Activated CD4-positive, alpha-beta T cell treated with anti-CD3 and anti-CD28 coated beads, Interleukin-2, amount 10 ng/mL, durations not matched to agents 7 days and 5 days (primary cell): ENCODE data around the gene COA8. TPM values are rescaled to one million over a fixed set of nuclear protein-coding genes. Genes with fewer than 3 reads are reported as not detected.
"Not testable (repeated sequence)": the region's sequence is repeated elsewhere in the genome, so short reads cannot be mapped to it uniquely, and the experiment has no call there.

Experiments
- CTCF ChIA-PET: fragments of 350-600 bp; sonication (Branson Sonifier 250); formaldehyde crosslinking; loops from one replicate; lab custom pipeline; 2021; ENCODE audit warnings: antibody characterized with exemption; lab: Charles Lee
- POLR2A ChIA-PET: fragments of 350-600 bp; sonication (Branson Sonifier 250); formaldehyde crosslinking; loops from one replicate; lab custom pipeline; 2021; ENCODE audit warnings: antibody characterized with exemption; lab: Charles Lee
- DNase-seq: peaks from one replicate; pipeline ENCODE4 v3.0.0-alpha.2; 2020
- H3K27ac Mint-ChIP-seq: one replicate; pipeline ENCODE4 v1.8.0; 2021; ENCODE audit warnings: mild to moderate bottlenecking, moderate library complexity, mixed read lengths
- H3K27me3 Mint-ChIP-seq: one replicate; pipeline ENCODE4 v1.8.0; 2021; ENCODE audit warnings: mixed read lengths
- H3K36me3 Mint-ChIP-seq: one replicate; pipeline ENCODE4 v1.8.0; 2021; ENCODE audit warnings: low read depth, mixed read lengths
- H3K4me1 Mint-ChIP-seq: one replicate; pipeline ENCODE4 v1.8.0; 2021; ENCODE audit warnings: mixed read lengths
- H3K4me3 Mint-ChIP-seq: one replicate; pipeline ENCODE4 v1.8.0; 2021; ENCODE audit warnings: mild to moderate bottlenecking, moderate library complexity, mixed read lengths
- H3K9me3 Mint-ChIP-seq: one replicate; pipeline ENCODE4 v1.8.0; 2021; ENCODE audit warnings: mixed read lengths
- total RNA-seq, 2 experiments: library from RNA; stranded (reverse); gene quantifications; one replicate each; pipeline ENCODE4 v1.2.3, GENCODE V29; 2021

Gene COA8
- total RNA-seq, 2 experiments from 2014 or later: 24.7 to 24.9 TPM

DNA sequence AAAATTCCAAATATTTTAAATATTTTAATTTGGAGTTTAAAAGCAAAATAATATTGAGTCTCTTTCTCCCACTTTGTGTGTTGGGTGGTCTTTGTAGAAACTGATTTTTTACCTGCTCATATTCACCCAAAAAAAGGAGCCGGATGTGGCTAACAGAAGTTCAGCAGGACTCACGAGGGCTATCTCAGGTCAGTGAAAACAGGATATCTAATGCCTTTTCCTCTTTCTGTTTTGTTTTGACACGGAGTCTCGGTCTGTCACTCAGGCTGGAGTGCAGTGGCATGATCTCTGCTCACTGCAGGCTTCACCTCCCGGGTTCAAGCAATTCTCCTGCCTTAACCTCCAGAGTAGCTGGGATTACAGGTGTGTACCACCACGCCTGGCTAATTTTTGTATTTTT lies 30.8 kb downstream of the COA8 start:
- Mint-ChIP-seq H3K36me3 (peaks cover 8% of the 10 kb centered on the region), H3K27ac (peak overlapping the region; percentile 77), H3K9me3 (no peaks in the 10 kb centered on the region), H3K4me3 (no peak overlapping the region), H3K27me3 (no peaks in the 10 kb centered on the region), H3K4me1 (peaks cover 9% of the 10 kb centered on the region)
- peak; percentile 10 for DNase-seq
- ChIA-PET POLR2A (no interaction called here), CTCF (interaction anchor here (0.6 kb wide), 1 partner anchor 247 kb away, joined by 4 read pairs; no protein-coding TSS in a partner anchor)

- Mint-ChIP-seq H3K4me1 (peaks cover 9% of the 10 kb centered on the region), H3K4me3 (no peak overlapping the region), H3K27ac (no peak overlapping the region), H3K9me3 (no peaks in the 10 kb centered on the region), H3K27me3 (no peaks in the 10 kb centered on the region), H3K36me3 (peaks cover 6% of the 10 kb centered on the region)
- ChIA-PET CTCF (no interaction called here), POLR2A (no interaction called here)
- DNase-seq: no peak
Measured at GRCh38 chr14:103594265-103594664, 31.5 kb downstream of the COA8 start.

DNA sequence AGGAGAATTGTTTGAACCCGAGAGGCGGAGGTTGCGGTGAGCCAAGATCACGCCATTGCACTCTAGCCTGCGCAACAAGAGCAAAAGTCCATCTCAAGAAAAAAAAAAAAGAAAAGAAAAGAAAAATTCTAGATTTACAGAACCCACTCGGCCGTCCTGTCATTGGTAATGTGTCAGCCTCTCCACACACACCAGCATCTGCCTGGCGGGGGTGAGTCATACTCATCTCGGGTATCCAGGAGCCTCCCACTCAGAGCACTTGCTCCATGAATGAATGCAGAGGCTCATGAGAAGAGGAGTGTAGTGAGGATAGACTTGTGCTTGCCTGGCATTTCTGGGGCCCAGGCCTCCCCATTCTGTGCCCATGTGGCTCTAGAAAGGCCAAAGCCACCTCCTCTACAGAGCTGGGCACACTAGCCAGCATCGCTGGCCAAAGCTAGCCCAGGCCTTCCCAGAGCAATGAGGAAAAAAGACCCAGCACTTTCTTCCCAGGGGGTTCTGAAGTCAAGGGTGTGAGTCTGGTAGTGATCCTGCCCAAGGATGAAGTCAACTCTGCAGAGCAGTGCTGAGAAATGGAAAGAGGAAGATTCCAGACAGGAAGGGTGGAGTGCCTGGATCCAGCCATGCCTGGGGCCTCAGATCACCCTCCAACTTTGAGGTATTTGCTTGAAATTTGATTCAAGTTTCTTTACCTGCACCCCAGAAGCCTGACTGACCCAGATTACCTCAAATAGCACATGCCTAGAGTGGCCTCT lies 35.0 kb downstream of the COA8 start:
- CTCF ChIA-PET: no interaction called here
- Mint-ChIP-seq H3K4me3 (no peak overlapping the region), H3K27ac (no peak overlapping the region), H3K9me3 (no peaks in the 10 kb centered on the region), H3K27me3 (no peaks in the 10 kb centered on the region), H3K36me3 (no peaks in the 10 kb centered on the region), H3K4me1 (peaks cover 9% of the 10 kb centered on the region)
- POLR2A ChIA-PET: no interaction called here
- no peak for DNase-seq

DNA sequence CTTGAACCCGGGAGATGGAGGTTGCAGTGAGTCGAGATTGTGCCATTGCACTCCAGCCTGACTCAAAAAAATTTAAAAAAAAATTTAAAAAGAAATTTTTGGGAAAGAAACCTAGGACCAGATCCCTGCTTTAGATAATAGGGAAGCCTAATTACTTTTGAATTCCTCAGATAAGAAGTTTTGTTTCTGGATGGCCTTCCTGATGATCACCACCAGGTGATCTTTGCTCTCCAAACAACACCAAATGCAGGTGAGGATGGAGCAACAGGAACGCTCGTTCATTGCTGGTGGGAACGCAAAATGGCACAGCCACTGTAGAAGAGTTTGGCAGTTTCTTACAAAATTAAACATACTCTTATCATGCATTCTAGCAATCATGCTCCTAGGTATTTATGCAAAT lies 37.7 kb downstream of the COA8 start:
- Mint-ChIP-seq H3K4me1 (peaks cover 6% of the 10 kb centered on the region), H3K27me3 (no peaks in the 10 kb centered on the region), H3K4me3 (no peak overlapping the region), H3K36me3 (no peaks in the 10 kb centered on the region), H3K9me3 (no peaks in the 10 kb centered on the region), H3K27ac (no peak overlapping the region)
- ChIA-PET CTCF (no interaction called here), POLR2A (no interaction called here)
- no peak for DNase-seq

GRCh38 chr14:103604620-103605019 lies 41.9 kb downstream of the COA8 start:
- Mint-ChIP-seq H3K27me3 (peaks cover 27% of the 10 kb centered on the region), H3K4me1 (peaks cover 25% of the 10 kb centered on the region), H3K36me3 (no peaks in the 10 kb centered on the region), H3K27ac (peak overlapping the region; percentile 7), H3K4me3 (no peak overlapping the region), H3K9me3 (no peaks in the 10 kb centered on the region)
- no peak for DNase-seq
- ChIA-PET CTCF (no interaction called here), POLR2A (no interaction called here)

DNA sequence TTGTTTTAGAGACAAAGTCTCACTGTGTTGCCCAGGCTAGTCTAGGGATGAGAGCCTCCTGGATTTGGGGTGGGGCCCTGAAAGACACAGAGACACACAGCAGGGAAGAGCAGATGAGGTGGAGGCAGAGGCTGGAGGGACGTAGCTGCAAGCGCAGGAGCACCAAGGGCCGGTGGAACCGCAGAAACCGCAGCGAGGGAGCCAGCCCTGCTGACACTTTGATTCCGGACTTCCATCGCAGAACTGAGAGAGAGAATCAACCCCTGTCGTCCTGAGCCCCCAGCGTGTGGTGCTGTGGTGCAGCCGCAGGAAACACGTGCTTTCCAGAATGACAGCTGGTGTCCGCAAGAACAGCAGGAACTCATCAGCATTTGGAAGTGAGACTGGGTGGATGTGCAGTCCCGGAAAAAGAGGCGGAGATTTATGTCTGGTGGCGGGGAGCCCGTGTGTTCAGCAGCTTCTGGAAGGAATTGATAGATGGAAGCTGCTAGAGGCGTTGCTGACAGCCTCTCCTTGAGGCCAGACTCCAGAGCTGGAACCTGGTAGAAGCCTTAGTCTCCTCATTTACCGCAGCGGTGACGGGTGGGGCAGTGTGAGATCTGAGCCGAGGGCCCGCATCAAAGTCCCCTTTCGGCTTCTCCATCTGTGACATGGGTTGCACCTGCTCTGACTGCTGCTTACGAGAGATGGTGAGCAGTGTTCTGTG lies 44.4 kb downstream of the COA8 start:
- ChIA-PET POLR2A (no interaction called here), CTCF (interaction anchor here (0.6 to 1.3 kb wide), 3 partner anchors 13 to 27 kb away, joined by 3 to 4 read pairs (median 3); no protein-coding TSS in a partner anchor)
- peaks cover 31% of the 10 kb centered on the region for H3K27me3 Mint-ChIP-seq
- peaks cover 10% of the 10 kb centered on the region for H3K9me3 Mint-ChIP-seq
- peak overlapping the region; percentile 36 for H3K27ac Mint-ChIP-seq
- peak; percentile 76 for DNase-seq
- H3K4me1 Mint-ChIP-seq: peaks cover 25% of the 10 kb centered on the region
- peaks cover 7% of the 10 kb centered on the region for H3K36me3 Mint-ChIP-seq
- peak overlapping the region; percentile 58 for H3K4me3 Mint-ChIP-seq

DNA sequence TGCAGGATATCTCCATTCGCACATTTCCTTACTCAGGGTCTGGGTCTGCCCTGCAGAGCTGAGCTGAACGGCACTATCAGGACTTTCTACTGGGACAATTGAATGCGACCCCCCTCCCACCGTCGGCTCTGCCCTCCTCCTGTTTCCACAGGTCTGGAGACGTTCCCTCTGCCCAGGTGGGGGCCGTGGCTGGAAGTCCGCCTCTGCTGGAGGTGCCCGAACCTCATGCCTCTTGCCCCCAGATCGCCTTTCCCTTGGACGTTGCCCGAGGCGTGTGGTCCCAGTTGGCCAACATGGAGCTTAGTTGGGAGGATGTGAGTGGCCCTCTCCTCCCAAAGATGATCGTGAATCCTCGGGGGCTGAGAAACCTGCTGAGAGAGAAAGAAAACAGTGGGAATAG lies 45.1 kb downstream of the COA8 start:
- H3K9me3 Mint-ChIP-seq: peaks cover 10% of the 10 kb centered on the region
- DNase-seq: no peak
- H3K4me3 Mint-ChIP-seq: peak overlapping the region; percentile 58
- peaks cover 31% of the 10 kb centered on the region for H3K27me3 Mint-ChIP-seq
- ChIA-PET CTCF (interaction anchor here (0.7 to 1.3 kb wide), 3 partner anchors 13 to 32 kb away, joined by 3 to 4 read pairs (median 3); no protein-coding TSS in a partner anchor), POLR2A (no interaction called here)
- H3K27ac Mint-ChIP-seq: no peak overlapping the region
- H3K36me3 Mint-ChIP-seq: peaks cover 7% of the 10 kb centered on the region
- H3K4me1 Mint-ChIP-seq: peaks cover 25% of the 10 kb centered on the region

DNA sequence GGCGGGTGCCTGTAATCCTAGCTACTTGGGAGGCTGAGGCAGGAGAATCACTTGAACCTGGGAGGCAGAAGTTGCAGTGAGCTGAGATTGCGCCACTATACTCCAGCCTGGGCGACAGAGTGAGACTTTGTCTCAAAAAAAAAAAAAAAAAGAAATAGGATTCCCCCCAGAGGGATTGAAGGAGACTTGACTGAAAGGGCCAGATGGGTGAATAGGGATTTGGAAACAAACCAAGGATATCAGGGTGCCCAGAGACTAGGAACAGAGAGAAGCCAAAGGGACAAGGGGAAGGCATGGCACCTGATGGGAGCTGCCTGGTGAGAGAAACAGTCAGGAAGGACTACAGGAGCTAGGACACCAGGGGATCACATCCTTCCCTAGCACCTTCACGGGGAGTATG lies 46.3 kb downstream of the COA8 start:
- H3K36me3 Mint-ChIP-seq, H3K27ac Mint-ChIP-seq, H3K4me3 Mint-ChIP-seq, CTCF ChIA-PET, DNase-seq, POLR2A ChIA-PET, H3K9me3 Mint-ChIP-seq: not testable (repeated sequence)
- Mint-ChIP-seq H3K4me1 (peaks cover 25% of the 10 kb centered on the region), H3K27me3 (peaks cover 31% of the 10 kb centered on the region)

- Mint-ChIP-seq H3K9me3 (peaks cover 10% of the 10 kb centered on the region), H3K27me3 (peaks cover 29% of the 10 kb centered on the region), H3K27ac (no peak overlapping the region), H3K4me3 (no peak overlapping the region), H3K4me1 (peaks cover 19% of the 10 kb centered on the region), H3K36me3 (peaks cover 7% of the 10 kb centered on the region)
- no peak for DNase-seq
- POLR2A ChIA-PET: no interaction called here
- CTCF ChIA-PET: interaction anchor here (0.6 to 1.1 kb wide), 2 partner anchors 13 to 42 kb away, joined by 4 to 5 read pairs; no protein-coding TSS in a partner anchor
Measured at GRCh38 chr14:103611215-103611614, 48.5 kb downstream of the COA8 start.

DNA sequence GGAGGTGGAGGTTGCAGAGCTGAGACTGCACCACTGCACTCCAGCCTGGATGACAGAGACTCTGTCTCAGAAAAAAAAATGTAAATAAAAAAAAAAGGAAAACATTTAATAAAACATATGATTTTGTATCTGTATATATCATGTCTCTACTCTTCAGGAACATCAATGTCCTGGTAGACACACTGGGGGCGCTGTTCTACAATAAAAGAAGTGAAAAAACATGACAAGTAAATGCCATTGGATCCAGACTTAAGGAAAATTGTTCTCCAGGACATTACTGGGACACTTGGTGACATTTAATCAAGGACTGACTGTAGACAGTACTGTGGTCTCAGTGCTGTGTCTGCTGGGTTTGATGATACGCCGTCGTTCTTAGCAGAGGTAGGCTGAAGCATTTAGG lies 50.8 kb downstream of the COA8 start:
- Mint-ChIP-seq H3K36me3 (peaks cover 7% of the 10 kb centered on the region), H3K4me1 (no peaks in the 10 kb centered on the region), H3K4me3 (no peak overlapping the region), H3K9me3 (peaks cover 10% of the 10 kb centered on the region), H3K27ac (no peak overlapping the region), H3K27me3 (peaks cover 9% of the 10 kb centered on the region)
- ChIA-PET POLR2A (no interaction called here), CTCF (interaction anchor here (1.3 to 1.8 kb wide), 2 partner anchors 11 to 23 kb away, joined by 4 read pairs; no protein-coding TSS in a partner anchor)
- peak; percentile 37 for DNase-seq

DNA sequence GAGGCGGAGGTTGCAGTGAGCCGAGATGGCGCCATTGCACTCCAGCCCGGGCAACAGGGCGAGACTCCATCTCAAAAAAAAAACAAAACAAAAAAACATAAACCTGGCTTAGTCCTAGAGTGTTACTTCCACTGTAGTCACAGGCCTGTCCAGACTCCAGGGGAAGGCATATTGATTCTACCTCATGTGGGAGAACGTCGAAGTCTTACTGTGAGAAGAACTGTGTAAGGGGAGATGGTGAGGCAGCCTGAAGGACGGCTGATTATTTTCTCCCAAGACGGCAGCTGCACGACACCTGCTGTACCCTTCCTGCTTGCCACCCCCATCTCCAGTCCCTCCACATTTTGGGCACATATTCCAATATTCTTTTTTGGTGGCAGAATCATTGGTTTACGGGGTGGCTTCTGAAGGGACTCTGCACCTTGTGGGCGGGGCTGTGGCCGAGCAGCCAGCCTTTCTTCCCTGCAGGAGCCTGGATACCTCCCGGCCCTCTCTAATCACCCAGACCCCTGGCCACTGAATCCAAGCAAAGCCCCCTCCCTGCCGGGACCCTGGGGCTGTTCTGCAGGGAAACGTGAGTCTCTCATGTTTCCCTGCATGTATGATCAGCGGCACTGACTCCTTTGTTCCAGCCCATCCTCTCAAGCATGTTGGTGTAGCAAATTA lies 54.0 kb downstream of the COA8 start:
- ChIA-PET CTCF (no interaction called here), POLR2A (no interaction called here)
- no peak for DNase-seq
- Mint-ChIP-seq H3K4me3 (no peak overlapping the region), H3K27ac (no peak overlapping the region), H3K36me3 (no peaks in the 10 kb centered on the region), H3K4me1 (no peaks in the 10 kb centered on the region), H3K9me3 (no peaks in the 10 kb centered on the region), H3K27me3 (peaks cover 6% of the 10 kb centered on the region)

- CTCF ChIA-PET: interaction anchor here (0.6 to 1.2 kb wide), 2 partner anchors 55 to 299 kb away, joined by 3 to 4 read pairs; no protein-coding TSS in a partner anchor
- DNase-seq: no peak
- H3K27me3 Mint-ChIP-seq: peaks cover 10% of the 10 kb centered on the region
Measured at GRCh38 chr14:103619057-103619456, 56.3 kb downstream of the COA8 start.

DNA sequence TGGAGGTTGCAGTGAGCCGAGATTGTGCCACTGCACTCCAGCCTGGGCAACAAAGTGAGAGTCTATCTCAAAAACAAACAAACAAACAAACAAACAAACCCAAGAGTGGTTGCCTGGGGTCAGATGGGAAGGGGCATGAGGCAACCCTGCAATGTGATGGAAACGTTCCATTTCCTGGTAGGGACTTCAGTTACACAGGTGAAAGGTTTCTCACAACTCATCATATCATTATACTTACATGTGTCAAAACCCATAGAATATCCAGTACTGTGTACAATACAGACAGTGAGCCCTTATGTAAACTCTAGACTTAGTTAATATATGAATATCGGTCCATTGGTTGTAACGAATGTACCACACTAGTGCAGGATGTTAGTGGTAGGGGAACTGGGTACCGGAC lies 59.1 kb downstream of the COA8 start:
- ChIA-PET CTCF (no interaction called here), POLR2A (no interaction called here)
- no peaks in the 10 kb centered on the region for H3K9me3 Mint-ChIP-seq
- no peak overlapping the region for H3K27ac Mint-ChIP-seq
- peaks cover 26% of the 10 kb centered on the region for H3K4me1 Mint-ChIP-seq
- H3K27me3 Mint-ChIP-seq: peaks cover 10% of the 10 kb centered on the region
- no peak overlapping the region for H3K4me3 Mint-ChIP-seq
- no peaks in the 10 kb centered on the region for H3K36me3 Mint-ChIP-seq
- DNase-seq: no peak

More at GRCh38 chr14:103619057-103619456, 56.3 kb downstream of the COA8 start:
- no peaks in the 10 kb centered on the region for H3K36me3 Mint-ChIP-seq
- H3K9me3 Mint-ChIP-seq: no peaks in the 10 kb centered on the region
- H3K4me3 Mint-ChIP-seq: no peak overlapping the region
- POLR2A ChIA-PET: no interaction called here
- H3K27ac Mint-ChIP-seq: no peak overlapping the region
- H3K4me1 Mint-ChIP-seq: peaks cover 4% of the 10 kb centered on the region
